SK-N-SH treated with all-trans-retinoic acid at 6 μM for 48 hours (cell line): ENCODE data around the gene HECTD4.

Experiments used
- ATAC-seq: fragments of 200-7000 bp; cut with Tn5 transposase; 3 replicates; pipeline ENCODE4 v1.9.1; 2020; ENCODE audit warnings: mild to moderate bottlenecking, moderate library complexity
- ARNTL ChIP-seq: fragments of 450-650 bp; formaldehyde crosslinking; IDR thresholded peaks from 2 replicates; pipeline ENCODE4 v1.5.0; 2020; ENCODE audit warnings: low read depth, mild to moderate bottlenecking, moderate library complexity, borderline replicate concordance
- BACH2 ChIP-seq: fragments of 250-450 bp; sonication (Bioruptor Pico); IDR thresholded peaks from 2 replicates; pipeline ENCODE4 v1.9.0; 2021; ENCODE audit warnings: mild to moderate bottlenecking, borderline replicate concordance
- CSDC2 ChIP-seq: fragments of 250-450 bp; sonication (Bioruptor Pico); IDR thresholded peaks from 2 replicates; pipeline ENCODE4 v1.5.0; 2020; ENCODE audit warnings: mild to moderate bottlenecking, moderate library complexity
- ESRRG ChIP-seq: fragments of 250-450 bp; sonication (Bioruptor Pico); IDR thresholded peaks from 2 replicates; pipeline ENCODE4 v1.6.1; 2021; ENCODE audit warnings: mild to moderate bottlenecking
- GLIS3 ChIP-seq: fragments of 250-450 bp; sonication (Bioruptor Pico); IDR thresholded peaks from 2 replicates; pipeline ENCODE4 v1.5.0; 2020; ENCODE audit warnings: mild to moderate bottlenecking, moderate library complexity
- ISL1 ChIP-seq: fragments of 250-450 bp; sonication (Bioruptor Pico); IDR thresholded peaks from 2 replicates; pipeline ENCODE4 v2.1.2; 2022; ENCODE audit warnings: mild to moderate bottlenecking, moderate library complexity
- OSR1 ChIP-seq: fragments of 250-450 bp; sonication (Bioruptor Pico); IDR thresholded peaks from 2 replicates; pipeline ENCODE4 v1.8.0; 2022; ENCODE audit warnings: moderate library complexity, mild to moderate bottlenecking, inconsistent platforms
- PATZ1 ChIP-seq: fragments of 250-450 bp; sonication (Bioruptor Pico); IDR thresholded peaks from 2 replicates; pipeline ENCODE4 v1.8.0; 2020; ENCODE audit warnings: mild to moderate bottlenecking, moderate library complexity, borderline replicate concordance
- PPARA ChIP-seq: fragments of 250-450 bp; sonication (Bioruptor Pico); IDR thresholded peaks from 2 replicates; pipeline ENCODE4 v1.5.0; 2020; ENCODE audit warnings: mild to moderate bottlenecking, borderline replicate concordance
- RARB ChIP-seq: fragments of 250-450 bp; sonication (Bioruptor Pico); IDR thresholded peaks from 2 replicates; pipeline ENCODE4 v1.8.0; 2021; ENCODE audit warnings: mild to moderate bottlenecking, moderate library complexity
- SNAI2 ChIP-seq: fragments of 250-450 bp; sonication (Bioruptor Pico); IDR thresholded peaks from 2 replicates; pipeline ENCODE4 v1.5.0; 2020; ENCODE audit warnings: mild to moderate bottlenecking, moderate library complexity
- TCF4 ChIP-seq: fragments of 250-450 bp; sonication (Bioruptor Pico); IDR thresholded peaks from 2 replicates; pipeline ENCODE4 v1.8.0; 2021; ENCODE audit warnings: mild to moderate bottlenecking, moderate library complexity, borderline replicate concordance
- TSHZ2 ChIP-seq: fragments of 250-450 bp; sonication (Bioruptor Pico); IDR thresholded peaks from 2 replicates; pipeline ENCODE4 v1.5.0; 2020; ENCODE audit warnings: mild to moderate bottlenecking, moderate library complexity
- ZC3H10 ChIP-seq: fragments of 250-450 bp; sonication (Bioruptor Pico); IDR thresholded peaks from 2 replicates; pipeline ENCODE4 v1.5.1; 2021; ENCODE audit warnings: mild to moderate bottlenecking, moderate library complexity
- ZFP3 ChIP-seq: fragments of 250-450 bp; sonication (Bioruptor Pico); IDR thresholded peaks from 2 replicates; pipeline ENCODE4 v1.5.0; 2020; ENCODE audit warnings: mild to moderate bottlenecking, moderate library complexity
- ZFP30 ChIP-seq: fragments of 450-650 bp; formaldehyde crosslinking; IDR thresholded peaks from 2 replicates; pipeline ENCODE4 v1.5.0; 2022; ENCODE audit warnings: mild to moderate bottlenecking, moderate library complexity
- ZNF565 ChIP-seq: fragments of 450-650 bp; formaldehyde crosslinking; conservative IDR thresholded peaks from 2 replicates; pipeline ENCODE4 v1.5.0; 2020; ENCODE audit warnings: low read depth, mild to moderate bottlenecking, moderate library complexity
- ZNF70 ChIP-seq: fragments of 450-650 bp; formaldehyde crosslinking; IDR thresholded peaks from 2 replicates; pipeline ENCODE4 v1.5.0; 2020; ENCODE audit warnings: mild to moderate bottlenecking, moderate library complexity
- ZNF8 ChIP-seq: fragments of 450-650 bp; formaldehyde crosslinking; IDR thresholded peaks from 2 replicates; pipeline ENCODE4 v1.5.0; 2020; ENCODE audit warnings: mild to moderate bottlenecking, moderate library complexity
- TF ChIP-seq, protein P1 (sequence below): fragments of 250-450 bp; sonication (Bioruptor Pico); IDR thresholded peaks from 2 replicates; pipeline ENCODE4 v1.5.1; 2021; ENCODE audit warnings: mild to moderate bottlenecking, moderate library complexity
- TF ChIP-seq, protein P2 (sequence below): fragments of 250-450 bp; sonication (Bioruptor Pico); IDR thresholded peaks from 2 replicates; pipeline ENCODE4 v1.5.1; 2020; ENCODE audit warnings: low read depth, mild to moderate bottlenecking, moderate library complexity

HECTD4 gene

DNA sequence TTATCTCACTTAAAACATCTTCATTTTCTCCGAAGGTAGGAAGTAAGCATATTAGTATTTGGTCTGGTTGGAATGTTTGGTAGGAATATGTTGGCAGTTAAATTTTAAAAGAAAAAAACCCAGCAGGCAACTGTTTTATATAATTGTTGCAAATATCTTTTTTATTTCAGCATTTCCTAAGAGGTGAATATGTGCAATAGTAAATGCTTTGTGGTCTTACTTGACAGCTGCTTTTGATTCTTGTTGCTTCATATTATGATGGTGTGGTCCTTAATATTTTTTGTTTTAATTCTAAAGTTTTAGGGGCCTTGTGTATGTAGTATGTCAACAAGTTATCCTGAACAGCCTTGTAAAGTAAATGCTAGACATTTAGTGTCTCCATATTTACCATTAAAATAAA is 250.5 kb downstream of the HECTD4 start (continued):
- TF ChIP-seq TSHZ2 (CRISPR knock-in tag) (no peak), ZNF70 (no peak), CSDC2 (CRISPR knock-in tag) (no peak)
- TF ChIP-seq, all 23 proteins: peak for 0

DNA sequence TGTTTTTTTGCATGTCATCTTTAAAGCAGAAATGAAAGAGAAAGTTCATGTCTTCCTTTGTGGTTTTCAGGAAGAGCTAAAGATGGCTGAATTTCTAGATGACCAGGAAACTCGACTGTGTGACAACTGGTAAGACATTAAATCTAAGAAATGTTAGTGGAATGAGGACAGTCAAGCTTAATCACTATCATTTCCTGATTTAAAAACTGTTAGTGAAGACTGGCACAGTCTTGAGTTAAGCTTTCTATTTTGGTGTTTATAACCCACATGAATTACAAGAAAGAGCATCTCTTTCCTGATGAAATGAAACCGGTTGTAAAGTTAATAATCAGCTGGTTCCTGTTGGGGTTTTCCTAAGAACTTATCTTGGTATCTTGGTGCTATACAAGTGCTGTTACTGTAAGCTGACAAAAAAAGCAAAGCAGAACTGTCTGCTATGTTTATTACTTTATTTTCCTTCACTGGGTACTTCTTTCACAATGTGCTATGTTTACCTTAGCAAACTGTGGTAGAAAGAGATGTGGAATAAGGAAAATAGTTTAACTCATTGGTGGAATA is 251.7 kb downstream of the HECTD4 start:
- ATAC-seq: no peak
- TF ChIP-seq TCF4 (CRISPR knock-in tag) (no peak), ZFP30 (CRISPR knock-in tag) (no peak), TSHZ2 (CRISPR knock-in tag) (no peak), ARNTL (CRISPR knock-in tag) (no peak), ZNF8 (no peak), CSDC2 (CRISPR knock-in tag) (no peak), SNAI2 (CRISPR knock-in tag) (no peak), ZNF565 (CRISPR knock-in tag) (no peak), PATZ1 (no peak), ISL1 (CRISPR knock-in tag) (no peak), RARB (CRISPR knock-in tag) (no peak), OSR1 (CRISPR knock-in tag) (no peak), PPARA (CRISPR knock-in tag) (no peak), ZFP3 (no peak), ZC3H10 (no peak), BACH2 (no peak), ESRRG (CRISPR knock-in tag) (no peak), ZNF70 (no peak)
- TF ChIP-seq, protein P1, sequence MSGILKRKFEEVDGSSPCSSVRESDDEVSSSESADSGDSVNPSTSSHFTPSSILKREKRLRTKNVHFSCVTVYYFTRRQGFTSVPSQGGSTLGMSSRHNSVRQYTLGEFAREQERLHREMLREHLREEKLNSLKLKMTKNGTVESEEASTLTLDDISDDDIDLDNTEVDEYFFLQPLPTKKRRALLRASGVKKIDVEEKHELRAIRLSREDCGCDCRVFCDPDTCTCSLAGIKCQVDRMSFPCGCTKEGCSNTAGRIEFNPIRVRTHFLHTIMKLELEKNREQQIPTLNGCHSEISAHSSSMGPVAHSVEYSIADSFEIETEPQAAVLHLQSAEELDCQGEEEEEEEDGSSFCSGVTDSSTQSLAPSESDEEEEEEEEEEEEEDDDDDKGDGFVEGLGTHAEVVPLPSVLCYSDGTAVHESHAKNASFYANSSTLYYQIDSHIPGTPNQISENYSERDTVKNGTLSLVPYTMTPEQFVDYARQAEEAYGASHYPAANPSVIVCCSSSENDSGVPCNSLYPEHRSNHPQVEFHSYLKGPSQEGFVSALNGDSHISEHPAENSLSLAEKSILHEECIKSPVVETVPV: no peak

DNA sequence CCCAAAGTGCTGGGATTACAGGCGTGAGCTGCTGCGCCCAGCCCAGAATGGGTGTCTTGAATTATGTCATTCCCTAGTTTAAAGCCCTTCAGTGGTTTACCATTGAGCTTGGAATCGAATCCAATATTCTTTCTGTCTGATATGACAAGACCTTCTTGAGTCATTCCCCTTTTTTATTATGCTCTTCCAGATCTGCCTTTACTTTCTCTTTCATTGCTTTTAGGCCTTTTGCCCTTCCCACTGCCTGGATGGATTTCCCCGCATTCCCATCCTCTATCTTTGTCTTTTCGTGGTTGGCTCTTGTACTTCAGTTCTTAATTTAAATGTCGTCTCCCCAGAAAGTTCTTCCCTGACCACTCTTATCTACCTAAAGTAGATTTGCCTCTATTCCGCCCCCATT is 255.3 kb downstream of the HECTD4 start:
- ATAC-seq: no peak
- TF ChIP-seq RARB (CRISPR knock-in tag) (no peak), ZFP30 (CRISPR knock-in tag) (no peak), OSR1 (CRISPR knock-in tag) (no peak), TSHZ2 (CRISPR knock-in tag) (no peak), ISL1 (CRISPR knock-in tag) (no peak), ARNTL (CRISPR knock-in tag) (no peak), ESRRG (CRISPR knock-in tag) (no peak), SNAI2 (CRISPR knock-in tag) (no peak), ZNF565 (CRISPR knock-in tag) (no peak), ZNF70 (no peak), GLIS3 (no peak), ZNF8 (no peak), TCF4 (CRISPR knock-in tag) (no peak)
- TF ChIP-seq, protein P1: no peak
- TF ChIP-seq, protein P2, sequence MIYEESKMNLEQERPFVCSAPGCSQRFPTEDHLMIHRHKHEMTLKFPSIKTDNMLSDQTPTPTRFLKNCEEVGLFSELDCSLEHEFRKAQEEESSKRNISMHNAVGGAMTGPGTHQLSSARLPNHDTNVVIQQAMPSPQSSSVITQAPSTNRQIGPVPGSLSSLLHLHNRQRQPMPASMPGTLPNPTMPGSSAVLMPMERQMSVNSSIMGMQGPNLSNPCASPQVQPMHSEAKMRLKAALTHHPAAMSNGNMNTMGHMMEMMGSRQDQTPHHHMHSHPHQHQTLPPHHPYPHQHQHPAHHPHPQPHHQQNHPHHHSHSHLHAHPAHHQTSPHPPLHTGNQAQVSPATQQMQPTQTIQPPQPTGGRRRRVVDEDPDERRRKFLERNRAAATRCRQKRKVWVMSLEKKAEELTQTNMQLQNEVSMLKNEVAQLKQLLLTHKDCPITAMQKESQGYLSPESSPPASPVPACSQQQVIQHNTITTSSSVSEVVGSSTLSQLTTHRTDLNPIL: no peak
